Activated T-helper 2 cell treated with anti-CD3 and anti-CD28 coated beads, Interferon-gamma antibody, Interleukin-2, Interleukin-4, amounts not matched to agents 10 μg/mL and 5 μg/mL and 100 μg/mL, durations not matched to agents 14 hours and 24 hours and 36 hours (primary cell): ENCODE data around the gene ZCCHC14. TPM values are rescaled to one million over a fixed set of nuclear protein-coding genes. Genes with fewer than 3 reads are reported as not detected.

Source experiments
- DNase-seq: peaks from one replicate; pipeline ENCODE4 v3.0.0; 2021; ENCODE audit warnings: low spot score
- H3K27ac Mint-ChIP-seq: one replicate; pipeline ENCODE4 v1.8.0; 2021; ENCODE audit warnings: mixed read lengths
- H3K27me3 Mint-ChIP-seq: one replicate; pipeline ENCODE4 v1.8.0; 2021; ENCODE audit warnings: low read depth, mixed read lengths
- H3K36me3 Mint-ChIP-seq: one replicate; pipeline ENCODE4 v1.8.0; 2021; ENCODE audit warnings: low read depth, mixed read lengths
- H3K4me1 Mint-ChIP-seq: one replicate; pipeline ENCODE4 v1.8.0; 2021; ENCODE audit warnings: low read depth, mixed read lengths
- H3K4me3 Mint-ChIP-seq: one replicate; pipeline ENCODE4 v1.8.0; 2021; ENCODE audit warnings: low read depth, mild to moderate bottlenecking, moderate library complexity, mixed read lengths
- H3K9me3 Mint-ChIP-seq: one replicate; pipeline ENCODE4 v1.8.0; 2021; ENCODE audit warnings: mixed read lengths
- intact Hi-C: fragments of 100-400 bp; cut with micrococcal nuclease; formaldehyde crosslinking; loops from one replicate; pipeline ENCODE4 v1.15.1; 2023
- total RNA-seq: library from RNA; stranded (reverse); gene quantifications from 2 replicates; pipeline ENCODE4 v1.2.3, GENCODE V29; 2022

The ZCCHC14 gene
- total RNA-seq, 1 donor from 2014 or later = 8.0 TPM

GRCh38 chr16:87447323-87447722 lies 45.5 kb downstream of the ZCCHC14 start:
- Mint-ChIP-seq H3K4me1 (peaks cover 10% of the 10 kb centered on the region), H3K36me3 (peaks cover 27% of the 10 kb centered on the region), H3K27me3 (no peaks in the 10 kb centered on the region), H3K4me3 (no peak overlapping the region), H3K27ac (no peak overlapping the region), H3K9me3 (no peaks in the 10 kb centered on the region)
- DNase-seq = no peak
- intact Hi-C loops = no loop called here

DNA sequence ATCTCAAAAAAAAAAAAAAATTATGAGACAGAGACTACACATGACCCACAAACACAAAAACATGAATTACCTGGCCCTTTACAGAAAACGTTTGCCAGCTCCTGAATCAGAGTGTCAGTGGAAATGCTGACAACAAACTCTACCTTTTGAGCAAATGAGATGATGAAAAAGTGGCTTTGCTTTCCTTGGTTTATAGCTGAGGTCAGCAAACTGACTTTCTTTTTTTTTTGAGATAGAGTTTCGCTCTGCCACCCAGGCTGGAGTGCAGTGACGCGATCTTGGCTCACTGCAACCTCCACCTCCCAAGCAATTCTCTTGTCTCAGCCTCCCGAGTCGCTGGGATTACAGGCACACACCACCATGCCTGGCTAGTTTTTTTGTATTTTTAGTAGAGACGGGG lies 46.3 kb downstream of the ZCCHC14 start:
- intact Hi-C loops = no loop called here
- Mint-ChIP-seq H3K4me3 (no peak overlapping the region), H3K36me3 (peaks cover 22% of the 10 kb centered on the region), H3K27ac (no peak overlapping the region), H3K9me3 (no peaks in the 10 kb centered on the region), H3K4me1 (peaks cover 11% of the 10 kb centered on the region), H3K27me3 (no peaks in the 10 kb centered on the region)
- DNase-seq = no peak

- H3K36me3 Mint-ChIP-seq = peaks cover 21% of the 10 kb centered on the region
Measured at GRCh38 chr16:87445486-87445885, 47.3 kb downstream of the ZCCHC14 start.

GRCh38 chr16:87443964-87444363 lies 48.9 kb downstream of the ZCCHC14 start:
- Mint-ChIP-seq H3K4me3 (no peak overlapping the region), H3K36me3 (peaks cover 21% of the 10 kb centered on the region), H3K9me3 (no peaks in the 10 kb centered on the region), H3K27ac (no peak overlapping the region), H3K27me3 (no peaks in the 10 kb centered on the region), H3K4me1 (peaks cover 11% of the 10 kb centered on the region)
- intact Hi-C loops = no loop called here
- DNase-seq = no peak

More at GRCh38 chr16:87445486-87445885, 47.3 kb downstream of the ZCCHC14 start:
- DNase-seq = no peak
- H3K4me1 Mint-ChIP-seq = peaks cover 11% of the 10 kb centered on the region
- H3K9me3 Mint-ChIP-seq = no peaks in the 10 kb centered on the region
- H3K27ac Mint-ChIP-seq = no peak overlapping the region
- no peak overlapping the region for H3K4me3 Mint-ChIP-seq
- H3K27me3 Mint-ChIP-seq = no peaks in the 10 kb centered on the region
- intact Hi-C loops = no loop called here

DNA sequence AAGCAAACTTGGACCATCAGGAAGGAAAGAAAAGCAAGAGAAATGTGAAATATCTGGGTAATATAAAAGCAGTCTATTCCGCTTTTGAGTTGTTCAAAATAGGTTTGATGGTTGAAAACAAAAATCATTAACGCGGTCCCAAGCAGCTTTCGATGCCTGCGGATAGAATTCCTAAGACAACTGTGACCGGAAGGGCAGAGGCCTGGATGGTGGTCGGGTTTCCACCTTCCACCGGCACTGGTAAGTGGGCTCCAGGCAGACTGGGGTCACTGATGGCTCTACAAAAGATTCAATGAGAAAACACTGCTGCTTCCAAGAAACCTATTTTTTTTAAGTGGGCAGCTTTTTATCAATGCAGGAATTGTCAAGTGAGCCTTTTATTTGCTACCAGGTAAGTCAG lies 49.8 kb downstream of the ZCCHC14 start:
- Mint-ChIP-seq H3K9me3 (no peaks in the 10 kb centered on the region), H3K4me3 (no peak overlapping the region), H3K27ac (no peak overlapping the region), H3K27me3 (no peaks in the 10 kb centered on the region), H3K36me3 (peaks cover 16% of the 10 kb centered on the region), H3K4me1 (peaks cover 5% of the 10 kb centered on the region)
- DNase-seq = no peak
- intact Hi-C loops = no loop called here

GRCh38 chr16:87442581-87442966 lies 50.2 kb downstream of the ZCCHC14 start:
- intact Hi-C loops = no loop called here
- Mint-ChIP-seq H3K9me3 (no peaks in the 10 kb centered on the region), H3K27me3 (no peaks in the 10 kb centered on the region), H3K27ac (no peak overlapping the region), H3K36me3 (peaks cover 14% of the 10 kb centered on the region), H3K4me1 (peaks cover 5% of the 10 kb centered on the region), H3K4me3 (no peak overlapping the region)
- no peak for DNase-seq

- Mint-ChIP-seq H3K27me3 (no peaks in the 10 kb centered on the region), H3K4me3 (no peak overlapping the region), H3K9me3 (no peaks in the 10 kb centered on the region), H3K4me1 (peaks cover 5% of the 10 kb centered on the region), H3K27ac (no peak overlapping the region), H3K36me3 (peaks cover 13% of the 10 kb centered on the region)
- DNase-seq = no peak
- intact Hi-C loops = no loop called here
Measured at GRCh38 chr16:87441886-87442580, 50.8 kb downstream of the ZCCHC14 start.

DNA sequence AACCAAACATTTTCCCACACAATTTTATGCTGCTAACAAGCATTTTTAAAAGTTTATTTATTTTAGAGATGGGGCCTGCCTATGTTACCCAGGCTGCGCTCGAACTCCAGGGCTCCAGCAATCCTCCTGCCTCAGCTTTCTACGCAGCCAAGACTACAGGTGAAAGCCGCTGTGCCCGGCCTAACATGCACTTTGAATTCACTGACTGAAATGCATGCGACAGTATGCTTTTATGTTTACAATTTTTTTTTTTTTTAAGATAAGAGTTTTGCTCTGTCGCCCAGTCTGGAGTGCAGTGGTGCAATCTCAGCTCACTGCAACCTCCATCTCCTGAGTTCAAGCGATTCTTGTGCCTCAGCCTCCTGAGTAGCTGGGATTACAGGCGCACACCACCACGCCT lies 52.9 kb downstream of the ZCCHC14 start:
- H3K27me3 Mint-ChIP-seq = peaks cover 7% of the 10 kb centered on the region
- H3K36me3 Mint-ChIP-seq = peaks cover 3% of the 10 kb centered on the region
- intact Hi-C loops = loop anchor here (10.0 kb wide), 1 partner anchor 45 kb away; no protein-coding TSS in a partner anchor
- no peaks in the 10 kb centered on the region for H3K9me3 Mint-ChIP-seq
- no peak overlapping the region for H3K27ac Mint-ChIP-seq
- peaks cover 15% of the 10 kb centered on the region for H3K4me1 Mint-ChIP-seq
- DNase-seq = no peak
- no peak overlapping the region for H3K4me3 Mint-ChIP-seq

DNA sequence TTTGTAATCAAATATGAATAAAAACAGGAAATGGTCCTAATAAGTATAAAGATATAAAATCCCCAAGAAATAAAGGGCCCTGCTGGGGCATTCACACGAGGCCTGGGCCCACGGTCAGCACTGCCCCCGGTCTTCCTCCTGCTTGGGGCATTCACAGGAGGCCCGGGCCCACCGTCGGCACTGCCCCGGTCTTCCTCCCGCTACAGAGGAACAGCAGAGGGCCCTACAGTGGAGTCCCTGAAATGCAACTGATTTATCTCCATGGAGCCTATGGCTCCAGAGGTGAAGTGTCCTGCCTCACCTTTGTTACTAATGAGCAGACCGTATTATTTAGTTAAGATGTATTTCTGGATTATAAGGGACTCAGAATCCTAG lies 54.2 kb downstream of the ZCCHC14 start:
- intact Hi-C loops = loop anchor here (10.0 kb wide), 1 partner anchor 46 kb away; no protein-coding TSS in a partner anchor
- no peak overlapping the region for H3K27ac Mint-ChIP-seq
- no peaks in the 10 kb centered on the region for H3K36me3 Mint-ChIP-seq
- no peak overlapping the region for H3K4me3 Mint-ChIP-seq
- H3K9me3 Mint-ChIP-seq = no peaks in the 10 kb centered on the region
- H3K4me1 Mint-ChIP-seq = peaks cover 15% of the 10 kb centered on the region
- H3K27me3 Mint-ChIP-seq = peaks cover 7% of the 10 kb centered on the region
- DNase-seq = no peak

DNA sequence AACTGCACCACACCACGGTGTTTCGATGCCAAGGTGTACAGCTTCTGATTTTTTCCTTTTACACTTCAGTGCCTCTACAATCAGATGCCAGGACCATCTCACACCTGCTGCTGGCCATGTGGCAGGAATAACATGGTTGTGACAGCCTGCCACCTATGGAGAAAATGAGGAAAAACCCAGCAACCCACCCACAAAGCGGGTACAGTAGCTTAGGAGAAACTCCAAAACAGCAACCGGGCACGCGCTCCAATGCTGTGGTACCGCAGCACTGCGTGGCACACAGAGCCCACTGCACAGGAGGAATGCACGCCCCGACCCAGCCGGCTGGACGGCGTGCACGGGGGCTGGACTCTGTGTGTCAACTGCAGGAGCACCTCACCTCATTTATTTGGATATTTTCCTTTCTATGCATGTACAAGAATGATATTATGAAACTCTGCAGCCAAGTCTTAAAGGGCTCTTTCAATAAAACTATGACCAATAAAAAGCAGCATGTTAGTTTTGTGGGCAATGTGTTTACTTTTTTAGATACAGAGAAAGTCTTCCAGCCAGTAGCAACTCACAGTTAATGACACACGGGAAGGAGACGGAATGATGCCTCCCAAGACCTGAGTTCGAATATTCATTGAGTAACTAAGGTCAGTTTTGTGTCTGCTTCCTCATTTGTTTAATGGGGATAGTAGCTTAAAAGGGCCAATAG lies 54.8 kb downstream of the ZCCHC14 start:
- peaks cover 15% of the 10 kb centered on the region for H3K4me1 Mint-ChIP-seq
- intact Hi-C loops = loop anchor here (10.0 kb wide), 1 partner anchor 47 kb away; no protein-coding TSS in a partner anchor
- no peak overlapping the region for H3K4me3 Mint-ChIP-seq
- peaks cover 7% of the 10 kb centered on the region for H3K27me3 Mint-ChIP-seq
- no peaks in the 10 kb centered on the region for H3K36me3 Mint-ChIP-seq
- H3K27ac Mint-ChIP-seq = no peak overlapping the region
- DNase-seq = no peak
- no peaks in the 10 kb centered on the region for H3K9me3 Mint-ChIP-seq

DNA sequence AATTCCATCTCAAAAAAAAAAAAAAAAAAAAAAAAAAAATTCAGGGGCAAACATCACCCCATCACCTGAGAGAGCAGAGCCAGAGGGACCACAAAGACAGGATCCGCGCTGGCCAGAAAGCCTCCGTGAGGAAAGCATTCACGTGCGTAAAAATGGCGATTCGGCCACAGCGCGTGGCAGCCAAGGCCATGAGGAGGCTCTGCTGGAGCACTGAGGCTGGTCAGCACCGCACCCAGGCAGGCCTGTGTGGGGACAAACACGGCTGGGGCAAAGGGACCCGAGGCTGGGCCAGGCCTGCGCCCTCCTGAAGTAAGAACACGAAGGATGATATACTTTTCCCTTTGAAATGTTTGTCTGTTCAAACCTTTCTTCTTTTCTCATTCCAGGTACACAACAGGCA lies 55.5 kb downstream of the ZCCHC14 start:
- no peak for DNase-seq
- peaks cover 11% of the 10 kb centered on the region for H3K4me1 Mint-ChIP-seq
- no peaks in the 10 kb centered on the region for H3K36me3 Mint-ChIP-seq
- no peak overlapping the region for H3K27ac Mint-ChIP-seq
- intact Hi-C loops = loop anchor here (10.0 kb wide), 1 partner anchor 47 kb away; no protein-coding TSS in a partner anchor
- H3K9me3 Mint-ChIP-seq = no peaks in the 10 kb centered on the region
- no peak overlapping the region for H3K4me3 Mint-ChIP-seq
- H3K27me3 Mint-ChIP-seq = peaks cover 7% of the 10 kb centered on the region

- no peaks in the 10 kb centered on the region for H3K9me3 Mint-ChIP-seq
- DNase-seq = no peak
- H3K27me3 Mint-ChIP-seq = peaks cover 7% of the 10 kb centered on the region
- no peaks in the 10 kb centered on the region for H3K36me3 Mint-ChIP-seq
- peaks cover 10% of the 10 kb centered on the region for H3K4me1 Mint-ChIP-seq
- intact Hi-C loops = loop anchor here (10.0 kb wide), 1 partner anchor 48 kb away; no protein-coding TSS in a partner anchor
- H3K27ac Mint-ChIP-seq = peak overlapping the region; percentile 1
- peak overlapping the region; percentile 4 for H3K4me3 Mint-ChIP-seq
Measured at GRCh38 chr16:87436225-87437172, 56.3 kb downstream of the ZCCHC14 start.
